Smooth muscle cell (in vitro differentiated cells): Measurements from ENCODE around the gene STRIP1. TPM values are rescaled to one million over a fixed set of nuclear protein-coding genes. Genes with fewer than 3 reads are reported as not detected.

Source experiments
- DNase-seq: peaks from one replicate; lab custom pipeline; 2025; ENCODE audit not compliant: unreplicated experiment; lab: John Stamatoyannopoulos, UW
- H2AFZ ChIP-seq: fragments of 200-600 bp; sonication (generic); 2 replicates; pipeline ENCODE4 v1.6.0; 2016; ENCODE audit warnings: antibody characterized with exemption, low read depth, mild to moderate bottlenecking
- H3F3A ChIP-seq: fragments of 200-600 bp; sonication (generic); 2 replicates; pipeline ENCODE4 v1.6.0; 2017; ENCODE audit warnings: antibody characterized with exemption, low read depth
- H3K27ac ChIP-seq: fragments of 200-600 bp; sonication (generic); 2 replicates; pipeline ENCODE4 v1.5.1; 2016; ENCODE audit warnings: low read depth, mild to moderate bottlenecking
- H3K27me3 ChIP-seq: fragments of 200-600 bp; sonication (generic); 2 replicates; pipeline ENCODE4 v1.6.1; 2016; ENCODE audit warnings: low read depth, mild to moderate bottlenecking
- H3K36me3 ChIP-seq: fragments of 200-600 bp; sonication (generic); 2 replicates; pipeline ENCODE4 v1.5.1; 2016; ENCODE audit warnings: low read depth
- H3K4me1 ChIP-seq: fragments of 200-600 bp; sonication (generic); 2 replicates; pipeline ENCODE4 v1.5.1; 2016; ENCODE audit warnings: low read depth
- H3K4me2 ChIP-seq: fragments of 200-600 bp; sonication (generic); 2 replicates; pipeline ENCODE4 v1.6.0; 2016; ENCODE audit warnings: mild to moderate bottlenecking
- H3K4me3 ChIP-seq: fragments of 200-600 bp; sonication (generic); 2 replicates; pipeline ENCODE4 v1.5.1; 2016; ENCODE audit warnings: mild to moderate bottlenecking
- H3K79me2 ChIP-seq: fragments of 200-600 bp; sonication (generic); 2 replicates; pipeline ENCODE4 v1.6.0; 2016; ENCODE audit warnings: low read depth, mild to moderate bottlenecking
- H3K9ac ChIP-seq: fragments of 200-600 bp; sonication (generic); 2 replicates; pipeline ENCODE4 v1.6.0; 2016; ENCODE audit warnings: low read depth
- H3K9me3 ChIP-seq: fragments of 200-600 bp; sonication (generic); replicated peaks from 2 replicates; pipeline ENCODE4 v1.5.1; 2016; ENCODE audit warnings: low read depth
- H4K20me1 ChIP-seq: fragments of 200-600 bp; sonication (generic); 2 replicates; pipeline ENCODE4 v1.6.0; 2016; ENCODE audit warnings: low read depth
- WGBS: methylation state at CpG from one replicate; pipeline ENCODE4 v1.1.7; 2016; ENCODE audit warnings: low lambda C conversion rate; 5-methylcytosine and 5-hydroxymethylcytosine counted together
- polyA plus RNA-seq: library from polyadenylated mRNA; unstranded; fragments of >200 nt; fragmentation: Nextera tagmentation; extraction: Ambion mirVana; gene quantifications from 2 replicates; pipeline ENCODE4 v1.2.1, GENCODE V29; 2016
- total RNA-seq: library from RNA; depleted of rRNA; stranded (reverse); fragments of >200 nt; gene quantifications from 2 replicates; pipeline ENCODE4 v1.2.3, GENCODE V29; 2014
- TF ChIP-seq, protein P1 (sequence below): fragments of 200-600 bp; sonication (generic); IDR thresholded peaks from 2 replicates; pipeline ENCODE4 v1.5.1; 2017; ENCODE audit warnings: borderline replicate concordance, mild to moderate bottlenecking, antibody characterized with exemption; ENCODE audit not compliant: insufficient read depth, poor library complexity, severe bottlenecking

STRIP1 gene
- total and polyA plus RNA-seq, 2 experiments from 2014 or later = 22.5 to 31.2 TPM

DNA sequence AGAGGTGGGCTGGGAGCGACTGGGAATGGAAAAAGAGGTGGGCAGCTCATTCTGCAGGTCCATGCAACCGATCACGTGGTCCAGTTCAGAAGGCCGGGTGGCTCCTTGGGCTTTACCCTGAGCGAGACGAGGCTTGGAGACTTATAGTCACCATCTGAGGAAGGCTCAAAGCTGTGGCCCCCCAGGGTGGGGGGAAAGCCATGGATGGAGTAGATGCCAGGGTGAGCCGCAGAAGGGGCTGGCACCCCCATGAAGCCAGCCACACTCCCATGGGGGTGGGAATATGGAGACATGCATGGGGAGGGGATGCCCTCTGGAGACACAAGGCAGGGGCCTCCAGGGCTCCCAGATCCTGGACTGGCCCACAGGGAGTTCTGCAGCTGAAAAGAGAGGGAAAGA is 26.2 kb downstream of the STRIP1 start:
- TF ChIP-seq, protein P1, sequence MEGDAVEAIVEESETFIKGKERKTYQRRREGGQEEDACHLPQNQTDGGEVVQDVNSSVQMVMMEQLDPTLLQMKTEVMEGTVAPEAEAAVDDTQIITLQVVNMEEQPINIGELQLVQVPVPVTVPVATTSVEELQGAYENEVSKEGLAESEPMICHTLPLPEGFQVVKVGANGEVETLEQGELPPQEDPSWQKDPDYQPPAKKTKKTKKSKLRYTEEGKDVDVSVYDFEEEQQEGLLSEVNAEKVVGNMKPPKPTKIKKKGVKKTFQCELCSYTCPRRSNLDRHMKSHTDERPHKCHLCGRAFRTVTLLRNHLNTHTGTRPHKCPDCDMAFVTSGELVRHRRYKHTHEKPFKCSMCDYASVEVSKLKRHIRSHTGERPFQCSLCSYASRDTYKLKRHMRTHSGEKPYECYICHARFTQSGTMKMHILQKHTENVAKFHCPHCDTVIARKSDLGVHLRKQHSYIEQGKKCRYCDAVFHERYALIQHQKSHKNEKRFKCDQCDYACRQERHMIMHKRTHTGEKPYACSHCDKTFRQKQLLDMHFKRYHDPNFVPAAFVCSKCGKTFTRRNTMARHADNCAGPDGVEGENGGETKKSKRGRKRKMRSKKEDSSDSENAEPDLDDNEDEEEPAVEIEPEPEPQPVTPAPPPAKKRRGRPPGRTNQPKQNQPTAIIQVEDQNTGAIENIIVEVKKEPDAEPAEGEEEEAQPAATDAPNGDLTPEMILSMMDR = no peak
- H3K36me3 ChIP-seq = no peaks in the 10 kb centered on the region
- H3K4me1 ChIP-seq = peaks cover 11% of the 10 kb centered on the region
- peaks cover 7% of the 10 kb centered on the region for H3K27me3 ChIP-seq
- peaks cover 67% of the 10 kb centered on the region for H4K20me1 ChIP-seq
- no peaks in the 10 kb centered on the region for H3K9me3 ChIP-seq
- H3K27ac ChIP-seq = no peak overlapping the region
- no peak overlapping the region for H2AFZ ChIP-seq
- no peak overlapping the region for H3K4me2 ChIP-seq
- no peaks in the 10 kb centered on the region for H3K79me2 ChIP-seq
- no peak overlapping the region for H3K9ac ChIP-seq
- H3F3A ChIP-seq = peaks cover 5% of the 10 kb centered on the region
- no peak for DNase-seq
- no peak overlapping the region for H3K4me3 ChIP-seq
- 93% methylated on average over 7 of the region's 7 CpGs for WGBS

- no peak overlapping the region for H3K4me3 ChIP-seq
- H3K36me3 ChIP-seq = no peaks in the 10 kb centered on the region
- H3K27ac ChIP-seq = no peak overlapping the region
- H3K27me3 ChIP-seq = peaks cover 12% of the 10 kb centered on the region
- H3K9ac ChIP-seq = no peak overlapping the region
- WGBS = 97% methylated on average over 10 of the region's 10 CpGs
- peaks cover 60% of the 10 kb centered on the region for H4K20me1 ChIP-seq
- no peaks in the 10 kb centered on the region for H3K9me3 ChIP-seq
- TF ChIP-seq, protein P1 = no peak
- H3F3A ChIP-seq = peaks cover 5% of the 10 kb centered on the region
- no peak for DNase-seq
- no peak overlapping the region for H3K4me2 ChIP-seq
- no peak overlapping the region for H2AFZ ChIP-seq
- peaks cover 11% of the 10 kb centered on the region for H3K4me1 ChIP-seq
- H3K79me2 ChIP-seq = no peaks in the 10 kb centered on the region
Measured at GRCh38 chr1:110061341-110061740, 26.9 kb downstream of the STRIP1 start.

- 92% methylated on average over 2 of the region's 2 CpGs for WGBS
- Histone ChIP-seq H3K79me2 (no peaks in the 10 kb centered on the region), H3K4me2 (no peak overlapping the region), H3K36me3 (no peaks in the 10 kb centered on the region), H3K9me3 (no peaks in the 10 kb centered on the region), H3F3A (peaks cover 5% of the 10 kb centered on the region), H4K20me1 (peaks cover 55% of the 10 kb centered on the region), H3K4me1 (peaks cover 8% of the 10 kb centered on the region), H3K27ac (no peak overlapping the region), H3K9ac (no peak overlapping the region), H3K4me3 (no peak overlapping the region), H2AFZ (no peak overlapping the region), H3K27me3 (peaks cover 24% of the 10 kb centered on the region)
- DNase-seq = no peak
- TF ChIP-seq, protein P1 = no peak
Measured at GRCh38 chr1:110062612-110063011, 28.2 kb downstream of the STRIP1 start.

GRCh38 chr1:110063781-110064180 is 29.4 kb downstream of the STRIP1 start:
- no peaks in the 10 kb centered on the region for H3K79me2 ChIP-seq
- WGBS = 45% methylated on average over 4 of the region's 4 CpGs

More at GRCh38 chr1:110063781-110064180, 29.4 kb downstream of the STRIP1 start:
- Histone ChIP-seq H3K4me1 (peaks cover 8% of the 10 kb centered on the region), H3K36me3 (no peaks in the 10 kb centered on the region), H3K4me2 (no peak overlapping the region), H3K9ac (no peak overlapping the region), H2AFZ (no peak overlapping the region), H3K9me3 (no peaks in the 10 kb centered on the region), H3K27ac (no peak overlapping the region), H4K20me1 (peaks cover 52% of the 10 kb centered on the region), H3K27me3 (peaks cover 36% of the 10 kb centered on the region), H3F3A (no peaks in the 10 kb centered on the region), H3K4me3 (no peak overlapping the region)
- DNase-seq = no peak
- TF ChIP-seq, protein P1 = no peak
